ENCODE measurements around the gene TACC2.

TACC2 gene

DNA sequence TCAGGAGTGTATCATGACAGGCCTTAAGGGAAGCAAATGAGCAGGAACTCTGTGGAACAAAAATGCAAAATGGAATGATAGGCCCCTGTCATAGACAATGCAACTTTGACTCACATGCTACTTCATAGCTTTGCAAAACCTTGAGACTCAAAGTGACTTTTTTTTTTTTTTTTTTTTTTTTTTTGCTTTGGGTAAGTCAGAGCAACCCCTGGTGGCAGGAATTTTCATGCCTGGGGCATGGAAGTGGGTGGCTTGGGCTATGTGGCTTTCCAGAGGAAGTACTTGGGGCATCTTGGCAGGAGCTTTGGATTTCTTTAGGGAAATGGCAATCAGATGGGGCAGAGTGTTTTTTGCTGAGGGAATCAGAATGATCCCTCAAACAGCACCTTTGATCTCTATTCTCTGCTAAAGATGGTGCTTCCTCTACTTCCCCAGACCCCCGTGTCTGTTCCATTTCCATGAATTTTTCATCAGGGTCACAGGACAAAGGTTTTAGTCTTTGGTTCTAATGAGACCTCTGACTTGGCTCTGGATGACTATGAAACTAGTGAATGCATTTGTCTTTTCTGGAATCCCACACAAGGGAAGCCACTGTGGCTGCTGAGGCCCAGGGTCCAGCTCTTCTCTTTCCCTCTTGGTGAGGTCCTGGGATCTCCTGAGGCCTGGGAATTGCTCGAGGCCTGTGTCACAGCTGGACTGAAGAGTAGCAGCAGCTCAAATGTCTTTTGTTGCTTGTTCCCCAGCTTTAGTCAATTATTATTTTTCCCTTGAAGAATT lies 62.8 kb downstream of the TACC2 start:
- H2AFZ ChIP-seq (ENCODE audit: low read depth, low read length, severe bottlenecking), result no peak overlapping the region
- H3K36me3 ChIP-seq (ENCODE audit: low read length), result no peaks in the 10 kb centered on the region
- TF ChIP-seq, protein P1, sequence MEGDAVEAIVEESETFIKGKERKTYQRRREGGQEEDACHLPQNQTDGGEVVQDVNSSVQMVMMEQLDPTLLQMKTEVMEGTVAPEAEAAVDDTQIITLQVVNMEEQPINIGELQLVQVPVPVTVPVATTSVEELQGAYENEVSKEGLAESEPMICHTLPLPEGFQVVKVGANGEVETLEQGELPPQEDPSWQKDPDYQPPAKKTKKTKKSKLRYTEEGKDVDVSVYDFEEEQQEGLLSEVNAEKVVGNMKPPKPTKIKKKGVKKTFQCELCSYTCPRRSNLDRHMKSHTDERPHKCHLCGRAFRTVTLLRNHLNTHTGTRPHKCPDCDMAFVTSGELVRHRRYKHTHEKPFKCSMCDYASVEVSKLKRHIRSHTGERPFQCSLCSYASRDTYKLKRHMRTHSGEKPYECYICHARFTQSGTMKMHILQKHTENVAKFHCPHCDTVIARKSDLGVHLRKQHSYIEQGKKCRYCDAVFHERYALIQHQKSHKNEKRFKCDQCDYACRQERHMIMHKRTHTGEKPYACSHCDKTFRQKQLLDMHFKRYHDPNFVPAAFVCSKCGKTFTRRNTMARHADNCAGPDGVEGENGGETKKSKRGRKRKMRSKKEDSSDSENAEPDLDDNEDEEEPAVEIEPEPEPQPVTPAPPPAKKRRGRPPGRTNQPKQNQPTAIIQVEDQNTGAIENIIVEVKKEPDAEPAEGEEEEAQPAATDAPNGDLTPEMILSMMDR (IDR thresholded peaks at IDR 0.05; ENCODE audit: insufficient read depth, low read length, poor library complexity, severe bottlenecking), result no peak
- TF ChIP-seq EZH2phosphoT487 (conservative IDR thresholded peaks at IDR 0.05; ENCODE audit: low read length), result no peak
- H3K4me2 ChIP-seq (ENCODE audit: low read depth, low read length, poor library complexity, severe bottlenecking), result no peak overlapping the region
- no peaks in the 10 kb centered on the region for H4K20me1 ChIP-seq (ENCODE audit: low read depth, low read length)
- no peaks in the 10 kb centered on the region for H3K9me3 ChIP-seq (ENCODE audit: insufficient read depth, low read length)
- H3K27me3 ChIP-seq (ENCODE audit: low read length), result no peaks in the 10 kb centered on the region
- no peaks in the 10 kb centered on the region for H3K9me2 ChIP-seq (replicated peaks; ENCODE audit: insufficient read depth, low read length)
- H3K4me3 ChIP-seq (ENCODE audit: insufficient read depth, low read length, poor library complexity, severe bottlenecking), result no peak overlapping the region
- no peak overlapping the region for H3K9ac ChIP-seq (ENCODE audit: low read length)
- no peaks in the 10 kb centered on the region for H3F3A ChIP-seq (ENCODE audit: insufficient read depth)
- no peak overlapping the region for H3K27ac ChIP-seq (ENCODE audit: low read depth, low read length)
- H3K79me2 ChIP-seq (ENCODE audit: insufficient read depth, low read length), result no peaks in the 10 kb centered on the region

DNA sequence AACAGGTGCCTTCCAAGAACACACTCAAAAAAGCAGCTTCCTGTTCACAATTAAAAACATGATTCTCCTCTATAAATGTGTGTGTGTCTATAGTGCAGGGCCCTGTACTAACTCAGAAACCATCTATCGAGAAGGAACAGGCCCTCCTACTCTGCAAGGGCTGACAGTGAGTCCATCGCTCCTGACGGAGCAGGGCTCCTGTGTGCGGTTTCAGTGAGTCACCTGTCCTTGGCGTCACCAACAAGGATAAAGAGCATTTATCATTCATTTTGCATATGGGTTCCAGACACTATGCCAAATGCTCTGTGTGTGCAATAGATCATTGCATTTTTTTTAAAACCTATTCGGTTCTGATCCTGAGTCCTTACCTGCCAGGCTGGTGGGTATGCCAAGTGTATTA lies 63.7 kb downstream of the TACC2 start:
- Histone ChIP-seq H3K36me3 (ENCODE audit: low read length) (no peaks in the 10 kb centered on the region), H3K27me3 (ENCODE audit: low read length) (no peaks in the 10 kb centered on the region), H3K4me3 (ENCODE audit: insufficient read depth, low read length, poor library complexity, severe bottlenecking) (no peak overlapping the region), H3K79me2 (ENCODE audit: insufficient read depth, low read length) (no peaks in the 10 kb centered on the region), H3K27ac (ENCODE audit: low read depth, low read length) (no peak overlapping the region), H3K4me2 (ENCODE audit: low read depth, low read length, poor library complexity, severe bottlenecking) (no peak overlapping the region), H3F3A (ENCODE audit: insufficient read depth) (no peaks in the 10 kb centered on the region), H3K9me2 (replicated peaks; ENCODE audit: insufficient read depth, low read length) (no peaks in the 10 kb centered on the region), H3K9me3 (ENCODE audit: insufficient read depth, low read length) (no peaks in the 10 kb centered on the region), H2AFZ (ENCODE audit: low read depth, low read length, severe bottlenecking) (no peak overlapping the region), H3K9ac (ENCODE audit: low read length) (no peak overlapping the region), H4K20me1 (ENCODE audit: low read depth, low read length) (no peaks in the 10 kb centered on the region)
- TF ChIP-seq, protein P1 (IDR thresholded peaks at IDR 0.05; ENCODE audit: insufficient read depth, low read length, poor library complexity, severe bottlenecking), result no peak
- TF ChIP-seq EZH2phosphoT487 (conservative IDR thresholded peaks at IDR 0.05; ENCODE audit: low read length), result no peak

DNA sequence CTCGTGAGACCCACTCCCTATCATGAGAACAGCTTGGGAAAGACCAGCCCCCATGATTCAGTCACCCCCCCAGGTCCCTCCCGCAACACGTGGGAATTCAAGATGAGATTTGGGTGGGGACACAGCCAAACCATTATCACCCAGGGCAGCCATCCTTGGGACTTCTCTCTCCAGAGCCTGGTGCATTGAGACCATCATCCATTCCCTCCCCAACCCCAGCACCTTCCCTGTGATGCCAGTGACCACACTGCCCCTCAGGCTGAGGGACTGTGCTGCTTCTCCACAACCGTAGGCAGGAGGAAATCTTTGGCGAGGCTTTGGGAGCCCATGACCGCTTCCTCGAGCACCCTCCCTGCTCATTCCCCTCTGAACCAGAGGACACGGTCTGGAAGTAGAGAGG lies 64.4 kb downstream of the TACC2 start:
- no peak overlapping the region for H3K4me2 ChIP-seq (ENCODE audit: low read depth, low read length, poor library complexity, severe bottlenecking)
- no peak overlapping the region for H2AFZ ChIP-seq (ENCODE audit: low read depth, low read length, severe bottlenecking)
- H3K36me3 ChIP-seq (ENCODE audit: low read length), result no peaks in the 10 kb centered on the region
- H3K9me2 ChIP-seq (replicated peaks; ENCODE audit: insufficient read depth, low read length), result no peaks in the 10 kb centered on the region
- no peaks in the 10 kb centered on the region for H3F3A ChIP-seq (ENCODE audit: insufficient read depth)
- no peaks in the 10 kb centered on the region for H3K79me2 ChIP-seq (ENCODE audit: insufficient read depth, low read length)
- no peaks in the 10 kb centered on the region for H3K27me3 ChIP-seq (ENCODE audit: low read length)
- H4K20me1 ChIP-seq (ENCODE audit: low read depth, low read length), result no peaks in the 10 kb centered on the region
- H3K27ac ChIP-seq (ENCODE audit: low read depth, low read length), result no peak overlapping the region
- TF ChIP-seq, protein P1 (IDR thresholded peaks at IDR 0.05; ENCODE audit: insufficient read depth, low read length, poor library complexity, severe bottlenecking), result no peak
- H3K9ac ChIP-seq (ENCODE audit: low read length), result no peak overlapping the region
- H3K4me3 ChIP-seq (ENCODE audit: insufficient read depth, low read length, poor library complexity, severe bottlenecking), result no peak overlapping the region
- no peaks in the 10 kb centered on the region for H3K9me3 ChIP-seq (ENCODE audit: insufficient read depth, low read length)
